Activated CD4-positive, alpha-beta memory T cell treated with anti-CD3 and anti-CD28 coated beads for 36 hours (primary cell): ENCODE results near the gene DUSP10. TPM values are rescaled to one million over a fixed set of nuclear protein-coding genes. Genes with fewer than 3 reads are reported as not detected.
A peak's percentile ranks its signal among the peaks of the same experiment; 100 is the strongest.

ENCODE experiments used
- CTCF ChIA-PET: fragments of 350-600 bp; sonication (Branson Sonifier 250); formaldehyde crosslinking; loops from one replicate; lab custom pipeline; 2021; ENCODE audit warnings: antibody characterized with exemption, inconsistent platforms; lab: Charles Lee
- POLR2A ChIA-PET: fragments of 350-600 bp; sonication (Branson Sonifier 250); formaldehyde crosslinking; loops from one replicate; lab custom pipeline; 2021; ENCODE audit warnings: antibody characterized with exemption; lab: Charles Lee
- DNase-seq: peaks from one replicate; pipeline ENCODE4 v3.0.0-alpha.2; 2020
- H3K27ac Mint-ChIP-seq: one replicate; pipeline ENCODE4 v1.8.0; 2021; ENCODE audit warnings: mixed read lengths
- H3K27me3 Mint-ChIP-seq: one replicate; pipeline ENCODE4 v1.8.0; 2021; ENCODE audit warnings: mixed read lengths
- H3K36me3 Mint-ChIP-seq: one replicate; pipeline ENCODE4 v1.8.0; 2021; ENCODE audit warnings: mixed read lengths
- H3K4me1 Mint-ChIP-seq: one replicate; pipeline ENCODE4 v1.8.0; 2021; ENCODE audit warnings: low read depth, mixed read lengths
- H3K4me3 Mint-ChIP-seq: one replicate; pipeline ENCODE4 v1.8.0; 2021; ENCODE audit warnings: mild to moderate bottlenecking, mixed read lengths
- H3K9me3 Mint-ChIP-seq: one replicate; pipeline ENCODE4 v1.8.0; 2021; ENCODE audit warnings: mixed read lengths
- intact Hi-C: fragments of 100-400 bp; cut with micrococcal nuclease; formaldehyde crosslinking; loops from one replicate; pipeline ENCODE4 v1.15.1; 2023
- total RNA-seq, 2 experiments: library from RNA; stranded (reverse); gene quantifications; one replicate each; pipeline ENCODE4 v1.2.3, GENCODE V29; 2021

The DUSP10 gene
- total RNA-seq, 2 experiments from 2014 or later: 8.8 to 8.9 TPM

GRCh38 chr1:221718381-221719277 lies 23.3 kb downstream of the DUSP10 start:
- POLR2A ChIA-PET: interaction anchor here (1.6 kb wide), 1 partner anchor 23 kb away, joined by 6 read pairs; the partner anchor contains the start of gene DUSP10
- H3K27ac Mint-ChIP-seq: no peak overlapping the region
- no peak for DNase-seq
- intact Hi-C loops: no loop called here
- peaks cover 41% of the 10 kb centered on the region for H3K4me1 Mint-ChIP-seq
- H3K4me3 Mint-ChIP-seq: no peak overlapping the region
- H3K36me3 Mint-ChIP-seq: peaks cover 22% of the 10 kb centered on the region
- peaks cover 11% of the 10 kb centered on the region for H3K9me3 Mint-ChIP-seq
- H3K27me3 Mint-ChIP-seq: no peaks in the 10 kb centered on the region
- CTCF ChIA-PET: no interaction called here

GRCh38 chr1:221717485-221717853 lies 24.4 kb downstream of the DUSP10 start:
- CTCF ChIA-PET: no interaction called here
- no peak overlapping the region for H3K27ac Mint-ChIP-seq
- POLR2A ChIA-PET: interaction anchor here (1.6 kb wide), 1 partner anchor 24 kb away, joined by 6 read pairs; the partner anchor contains the start of gene DUSP10
- intact Hi-C loops: no loop called here
- no peaks in the 10 kb centered on the region for H3K9me3 Mint-ChIP-seq
- H3K27me3 Mint-ChIP-seq: no peaks in the 10 kb centered on the region
- DNase-seq: no peak
- H3K4me1 Mint-ChIP-seq: peaks cover 40% of the 10 kb centered on the region
- H3K4me3 Mint-ChIP-seq: no peak overlapping the region
- peaks cover 10% of the 10 kb centered on the region for H3K36me3 Mint-ChIP-seq

GRCh38 chr1:221716713-221717484 lies 25.0 kb downstream of the DUSP10 start:
- CTCF ChIA-PET: no interaction called here
- DNase-seq: no peak
- Mint-ChIP-seq H3K27ac (no peak overlapping the region), H3K4me3 (no peak overlapping the region), H3K36me3 (peaks cover 7% of the 10 kb centered on the region), H3K27me3 (no peaks in the 10 kb centered on the region), H3K4me1 (peaks cover 40% of the 10 kb centered on the region), H3K9me3 (no peaks in the 10 kb centered on the region)
- intact Hi-C loops: no loop called here
- POLR2A ChIA-PET: interaction anchor here (1.6 kb wide), 1 partner anchor 25 kb away, joined by 6 read pairs; the partner anchor contains the start of gene DUSP10

GRCh38 chr1:221715321-221716169 lies 26.3 kb downstream of the DUSP10 start:
- Mint-ChIP-seq H3K27me3 (no peaks in the 10 kb centered on the region), H3K4me1 (peaks cover 53% of the 10 kb centered on the region), H3K27ac (no peak overlapping the region), H3K36me3 (peaks cover 7% of the 10 kb centered on the region), H3K4me3 (no peak overlapping the region), H3K9me3 (no peaks in the 10 kb centered on the region)
- no peak for DNase-seq
- POLR2A ChIA-PET: interaction anchor here (1.2 to 1.4 kb wide), 2 partner anchors 25 to 27 kb away, joined by 4 to 6 read pairs; partner anchors contain the start of gene DUSP10
- CTCF ChIA-PET: interaction anchor here (0.6 kb wide), 2 partner anchors 25 to 567 kb away, joined by 3 read pairs; no protein-coding TSS in a partner anchor
- intact Hi-C loops: no loop called here

- H3K27me3 Mint-ChIP-seq: no peaks in the 10 kb centered on the region
- CTCF ChIA-PET: interaction anchor here (0.6 kb wide), 2 partner anchors 243 to 565 kb away, joined by 3 read pairs; no protein-coding TSS in a partner anchor
- no peak overlapping the region for H3K4me3 Mint-ChIP-seq
- H3K36me3 Mint-ChIP-seq: peaks cover 7% of the 10 kb centered on the region
- no peaks in the 10 kb centered on the region for H3K9me3 Mint-ChIP-seq
- DNase-seq: no peak
- intact Hi-C loops: no loop called here
- peaks cover 58% of the 10 kb centered on the region for H3K4me1 Mint-ChIP-seq
- H3K27ac Mint-ChIP-seq: no peak overlapping the region
- POLR2A ChIA-PET: interaction anchor here (1.2 to 1.4 kb wide), 2 partner anchors 26 to 28 kb away, joined by 4 to 6 read pairs; partner anchors contain the start of gene DUSP10
Measured at GRCh38 chr1:221714227-221715152, 27.4 kb downstream of the DUSP10 start.

GRCh38 chr1:221712776-221713431 lies 29.0 kb downstream of the DUSP10 start:
- ChIA-PET POLR2A (interaction anchor here (1.0 to 1.9 kb wide), 5 partner anchors 12 to 82 kb away, joined by 3 to 25 read pairs (median 5); partner anchors contain the start of gene DUSP10), CTCF (interaction anchor here (2.4 kb wide), 1 partner anchor 29 kb away, joined by 10 read pairs; the partner anchor contains the start of gene DUSP10)
- peak overlapping the region; percentile 33 for H3K4me3 Mint-ChIP-seq
- peak overlapping the region; percentile 93 for H3K27ac Mint-ChIP-seq
- H3K4me1 Mint-ChIP-seq: peaks cover 74% of the 10 kb centered on the region
- H3K9me3 Mint-ChIP-seq: no peaks in the 10 kb centered on the region
- no peaks in the 10 kb centered on the region for H3K27me3 Mint-ChIP-seq
- H3K36me3 Mint-ChIP-seq: peaks cover 4% of the 10 kb centered on the region
- DNase-seq: peak; percentile 88
- intact Hi-C loops: loop anchor here (1.0 to 2.0 kb wide), 8 partner anchors 13 to 1472 kb away; partner anchors contain the start of gene DUSP10

- H3K36me3 Mint-ChIP-seq: peaks cover 4% of the 10 kb centered on the region
Measured at GRCh38 chr1:221712198-221712684, 29.6 kb downstream of the DUSP10 start.

GRCh38 chr1:221711656-221712055 lies 30.2 kb downstream of the DUSP10 start:
- Mint-ChIP-seq H3K4me1 (peaks cover 83% of the 10 kb centered on the region), H3K4me3 (no peak overlapping the region), H3K27ac (peak overlapping the region; percentile 93), H3K36me3 (peaks cover 4% of the 10 kb centered on the region), H3K9me3 (no peaks in the 10 kb centered on the region), H3K27me3 (no peaks in the 10 kb centered on the region)
- intact Hi-C loops: loop anchor here (1.0 to 2.0 kb wide), 8 partner anchors 15 to 1471 kb away; partner anchors contain the start of gene DUSP10
- no peak for DNase-seq
- POLR2A ChIA-PET: interaction anchor here (1.5 to 4.9 kb wide), 4 partner anchors 15 to 84 kb away, joined by 3 to 49 read pairs (median 15); partner anchors contain the start of gene DUSP10
- CTCF ChIA-PET: interaction anchor here (0.6 to 2.4 kb wide), 3 partner anchors 14 to 98 kb away, joined by 3 to 10 read pairs (median 3); partner anchors contain the start of gene DUSP10

More at GRCh38 chr1:221712198-221712684, 29.6 kb downstream of the DUSP10 start:
- intact Hi-C loops: loop anchor here (1.0 to 2.0 kb wide), 8 partner anchors 14 to 1471 kb away; partner anchors contain the start of gene DUSP10
- Mint-ChIP-seq H3K9me3 (no peaks in the 10 kb centered on the region), H3K27ac (peak overlapping the region; percentile 93), H3K4me1 (peaks cover 78% of the 10 kb centered on the region), H3K4me3 (no peak overlapping the region), H3K27me3 (no peaks in the 10 kb centered on the region)
- peak; percentile 51 for DNase-seq
- ChIA-PET POLR2A (interaction anchor here (1.0 to 1.9 kb wide), 5 partner anchors 13 to 83 kb away, joined by 3 to 25 read pairs (median 5); partner anchors contain the start of gene DUSP10), CTCF (interaction anchor here (0.6 to 2.4 kb wide), 3 partner anchors 13 to 99 kb away, joined by 3 to 10 read pairs (median 3); partner anchors contain the start of gene DUSP10)

GRCh38 chr1:221711063-221711577 lies 30.8 kb downstream of the DUSP10 start:
- no peaks in the 10 kb centered on the region for H3K9me3 Mint-ChIP-seq
- H3K36me3 Mint-ChIP-seq: peaks cover 5% of the 10 kb centered on the region
- no peaks in the 10 kb centered on the region for H3K27me3 Mint-ChIP-seq
- no peak overlapping the region for H3K27ac Mint-ChIP-seq
- POLR2A ChIA-PET: interaction anchor here (0.6 to 4.9 kb wide), 3 partner anchors 16 to 1713 kb away, joined by 3 to 49 read pairs (median 4); partner anchors contain the start of gene DUSP10
- intact Hi-C loops: no loop called here
- H3K4me1 Mint-ChIP-seq: peaks cover 80% of the 10 kb centered on the region
- CTCF ChIA-PET: interaction anchor here (1.0 to 2.4 kb wide), 2 partner anchors 15 to 31 kb away, joined by 3 to 10 read pairs; partner anchors contain the start of gene DUSP10
- DNase-seq: no peak
- no peak overlapping the region for H3K4me3 Mint-ChIP-seq
